DMS79 treated with DMSO at 0.1 percent for 48 hours (cell line): ENCODE measurements around the gene ITGA8.
"Not testable (repeated sequence)": the region's sequence is repeated elsewhere in the genome, so short reads cannot be mapped to it uniquely, and the experiment has no call there.

Experiments used
- DNase-seq: peaks from one replicate; lab custom pipeline; 2025; lab: John Stamatoyannopoulos, UW

The ITGA8 gene

GRCh38 chr10:15494850-15495506 is 224.7 kb downstream of the ITGA8 start:
- peak; percentile 33 for DNase-seq

- no peak for DNase-seq
Observed at GRCh38 chr10:15491856-15492642, 227.7 kb downstream of the ITGA8 start.

GRCh38 chr10:15489431-15489830 is 230.3 kb downstream of the ITGA8 start:
- DNase-seq, result no peak

- no peak for DNase-seq
Observed at GRCh38 chr10:15487376-15487775, 232.3 kb downstream of the ITGA8 start.

GRCh38 chr10:15486404-15486803 is 233.3 kb downstream of the ITGA8 start:
- no peak for DNase-seq

GRCh38 chr10:15485684-15486316 is 233.9 kb downstream of the ITGA8 start:
- no peak for DNase-seq

- no peak for DNase-seq
Observed at GRCh38 chr10:15485027-15485426, 234.7 kb downstream of the ITGA8 start.

- DNase-seq, result no peak
Observed at GRCh38 chr10:15484128-15484527, 235.6 kb downstream of the ITGA8 start.

GRCh38 chr10:15483215-15484075 is 236.3 kb downstream of the ITGA8 start:
- DNase-seq, result no peak

GRCh38 chr10:15482156-15482555 is 237.6 kb downstream of the ITGA8 start:
- DNase-seq, result no peak

GRCh38 chr10:15478950-15479349 is 240.8 kb downstream of the ITGA8 start:
- no peak for DNase-seq

- DNase-seq, result no peak
Observed at GRCh38 chr10:15478429-15478828, 241.3 kb downstream of the ITGA8 start.

GRCh38 chr10:15476337-15476736 is 243.4 kb downstream of the ITGA8 start:
- no peak for DNase-seq

- DNase-seq, result not testable (repeated sequence)
Observed at GRCh38 chr10:15475439-15475838, 244.3 kb downstream of the ITGA8 start.

GRCh38 chr10:15474671-15475070 is 245.1 kb downstream of the ITGA8 start:
- DNase-seq, result no peak

GRCh38 chr10:15473396-15473767 is 246.3 kb downstream of the ITGA8 start:
- no peak for DNase-seq

GRCh38 chr10:15472431-15473395 is 247.0 kb downstream of the ITGA8 start:
- DNase-seq, result no peak

- DNase-seq, result no peak
Observed at GRCh38 chr10:15472008-15472407, 247.7 kb downstream of the ITGA8 start.

GRCh38 chr10:15469111-15469510 is 250.6 kb downstream of the ITGA8 start:
- no peak for DNase-seq

- DNase-seq, result no peak
Observed at GRCh38 chr10:15464381-15464780, 255.3 kb downstream of the ITGA8 start.
